Ovary (tissue), 3 donors: Measurements from ENCODE around the gene TCP11.

Experiments used
- POLR2A ChIP-seq: fragments of 450-650 bp; IDR thresholded peaks from one replicate; pipeline ENCODE4 v1.6.1; 2017; ENCODE audit warnings: antibody characterized with exemption, mild to moderate bottlenecking, moderate library complexity
- TF ChIP-seq, protein P1 (sequence below), 3 donors: fragments of 450-650 bp in 2 of 3; fragments of 200-600 bp in 1 of 3; IDR thresholded peaks; one replicate each; pipeline versions ENCODE4 v1.5.1 to v1.8.0; 2016 to 2022; ENCODE audit warnings: antibody characterized with exemption in 3 of 3, mild to moderate bottlenecking in 1 of 3
- donor health status: DM: no; HTN: no; CAD: no.

DNA sequence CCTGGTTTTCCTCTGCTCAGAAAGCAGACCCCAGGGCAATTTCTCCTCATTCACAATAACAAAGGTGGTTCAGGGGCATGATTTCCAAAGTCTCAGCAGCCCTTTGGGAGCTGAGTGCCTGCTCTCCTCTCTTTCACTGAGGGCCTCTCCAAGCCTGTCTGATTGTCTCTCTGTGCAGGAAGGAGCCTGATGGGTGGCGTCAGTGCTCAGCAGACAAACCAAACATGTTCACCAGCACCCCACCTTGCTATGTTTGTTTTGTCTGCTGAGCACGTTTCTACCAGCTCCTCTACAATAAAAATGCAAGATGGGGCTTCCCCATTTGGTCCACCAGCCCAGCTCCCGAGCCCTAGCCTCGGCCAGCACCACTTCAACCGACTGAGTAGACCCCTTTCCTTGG is 25.4 kb upstream of the TCP11 start:
- TF ChIP-seq, protein P1, sequence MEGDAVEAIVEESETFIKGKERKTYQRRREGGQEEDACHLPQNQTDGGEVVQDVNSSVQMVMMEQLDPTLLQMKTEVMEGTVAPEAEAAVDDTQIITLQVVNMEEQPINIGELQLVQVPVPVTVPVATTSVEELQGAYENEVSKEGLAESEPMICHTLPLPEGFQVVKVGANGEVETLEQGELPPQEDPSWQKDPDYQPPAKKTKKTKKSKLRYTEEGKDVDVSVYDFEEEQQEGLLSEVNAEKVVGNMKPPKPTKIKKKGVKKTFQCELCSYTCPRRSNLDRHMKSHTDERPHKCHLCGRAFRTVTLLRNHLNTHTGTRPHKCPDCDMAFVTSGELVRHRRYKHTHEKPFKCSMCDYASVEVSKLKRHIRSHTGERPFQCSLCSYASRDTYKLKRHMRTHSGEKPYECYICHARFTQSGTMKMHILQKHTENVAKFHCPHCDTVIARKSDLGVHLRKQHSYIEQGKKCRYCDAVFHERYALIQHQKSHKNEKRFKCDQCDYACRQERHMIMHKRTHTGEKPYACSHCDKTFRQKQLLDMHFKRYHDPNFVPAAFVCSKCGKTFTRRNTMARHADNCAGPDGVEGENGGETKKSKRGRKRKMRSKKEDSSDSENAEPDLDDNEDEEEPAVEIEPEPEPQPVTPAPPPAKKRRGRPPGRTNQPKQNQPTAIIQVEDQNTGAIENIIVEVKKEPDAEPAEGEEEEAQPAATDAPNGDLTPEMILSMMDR (IDR thresholded peaks at IDR 0.05) = no peak
- TF ChIP-seq POLR2A = no peak
